ENCODE measurements around the gene SLC6A8. TPM values are rescaled to one million over a fixed set of nuclear protein-coding genes. Genes with fewer than 3 reads are reported as not detected.
A peak's percentile ranks its signal among the peaks of the same experiment; 100 is the strongest.

SLC6A8 gene
- total RNA-seq, 1 donor from 2014 or later = 57.9 TPM

DNA sequence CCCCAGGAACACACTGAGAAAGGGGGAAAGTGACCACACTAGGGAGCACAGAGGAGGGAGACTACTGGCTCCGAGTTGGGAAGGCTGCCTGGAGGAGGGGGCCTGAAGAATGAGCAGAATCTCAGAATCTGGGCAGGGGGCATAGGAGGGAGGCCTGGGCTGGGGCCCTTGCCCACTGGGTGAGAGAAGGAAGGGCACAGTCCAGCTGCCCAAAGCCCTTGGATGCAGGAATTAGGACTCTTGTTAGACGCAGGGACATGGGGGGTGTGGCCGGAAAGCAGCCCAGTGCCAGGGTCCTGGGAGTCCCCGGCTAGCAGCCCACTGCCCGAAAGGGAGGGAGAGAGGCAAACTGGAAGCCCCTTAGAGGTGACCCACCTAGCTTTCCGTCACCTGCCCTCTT lies 42.6 kb upstream of the SLC6A8 start:
- no peaks in the 10 kb centered on the region for H3K9me3 ChIP-seq (ENCODE audit: insufficient read depth, low read depth, low read length)
- Mint-ChIP-seq H3K27me3 (ENCODE audit: low read depth, unreplicated experiment) (peaks cover 28% of the 10 kb centered on the region), H3K4me3 (ENCODE audit: unreplicated experiment) (no peak overlapping the region), H3K36me3 (ENCODE audit: low read depth, unreplicated experiment) (no peaks in the 10 kb centered on the region), H3K4me1 (ENCODE audit: low read depth, unreplicated experiment) (no peaks in the 10 kb centered on the region), H3K27ac (ENCODE audit: unreplicated experiment) (no peak overlapping the region), H3K9me3 (ENCODE audit: unreplicated experiment) (no peaks in the 10 kb centered on the region)
- no peaks in the 10 kb centered on the region for H4K20me1 ChIP-seq (ENCODE audit: insufficient read depth, low read length)
- TF ChIP-seq EZH2 (IDR thresholded peaks at IDR 0.05; ENCODE audit: insufficient read depth, low read length) (no peak), CTCF (IDR thresholded peaks at IDR 0.05; ENCODE audit: insufficient read depth, low read depth, low read length) (no peak)
- no peak overlapping the region for H3K4me3 ChIP-seq (ENCODE audit: insufficient read depth, low read depth, low read length)
- no peak overlapping the region for H3K27ac ChIP-seq (ENCODE audit: low read depth, low read length)
- H3K4me1 ChIP-seq (ENCODE audit: insufficient read depth, low read length) = peaks cover 3% of the 10 kb centered on the region
- H3K4me2 ChIP-seq (ENCODE audit: low read length) = no peak overlapping the region
- no peak overlapping the region for H3K9ac ChIP-seq (ENCODE audit: low read length)
- FAIRE-seq (no peak), DNase-seq (ENCODE audit: low read depth) (no peak)
- H3K79me2 ChIP-seq (ENCODE audit: insufficient read depth, low read length) = no peaks in the 10 kb centered on the region
- no peaks in the 10 kb centered on the region for H3K36me3 ChIP-seq (ENCODE audit: insufficient read depth, low read length)
- H3K27me3 ChIP-seq (ENCODE audit: insufficient read depth, low read length) = peaks cover 29% of the 10 kb centered on the region
- H2AFZ ChIP-seq (ENCODE audit: low read depth, low read length) = no peak overlapping the region

- no peak overlapping the region for H2AFZ ChIP-seq (ENCODE audit: low read depth, low read length)
- Mint-ChIP-seq H3K4me3 (ENCODE audit: unreplicated experiment) (no peak overlapping the region), H3K36me3 (ENCODE audit: low read depth, unreplicated experiment) (no peaks in the 10 kb centered on the region), H3K4me1 (ENCODE audit: low read depth, unreplicated experiment) (no peaks in the 10 kb centered on the region), H3K27me3 (ENCODE audit: low read depth, unreplicated experiment) (peaks cover 28% of the 10 kb centered on the region), H3K27ac (ENCODE audit: unreplicated experiment) (no peak overlapping the region), H3K9me3 (ENCODE audit: unreplicated experiment) (no peaks in the 10 kb centered on the region)
- TF ChIP-seq CTCF (IDR thresholded peaks at IDR 0.05; ENCODE audit: insufficient read depth, low read depth, low read length) (no peak), EZH2 (IDR thresholded peaks at IDR 0.05; ENCODE audit: insufficient read depth, low read length) (no peak)
- FAIRE-seq = no peak
- no peak overlapping the region for H3K4me2 ChIP-seq (ENCODE audit: low read length)
- no peaks in the 10 kb centered on the region for H3K79me2 ChIP-seq (ENCODE audit: insufficient read depth, low read length)
- no peaks in the 10 kb centered on the region for H3K9me3 ChIP-seq (ENCODE audit: insufficient read depth, low read depth, low read length)
- H3K27ac ChIP-seq (ENCODE audit: low read depth, low read length) = no peak overlapping the region
- DNase-seq (ENCODE audit: low read depth) = no peak
- peaks cover 29% of the 10 kb centered on the region for H3K27me3 ChIP-seq (ENCODE audit: insufficient read depth, low read length)
- H4K20me1 ChIP-seq (ENCODE audit: insufficient read depth, low read length) = no peaks in the 10 kb centered on the region
- no peak overlapping the region for H3K9ac ChIP-seq (ENCODE audit: low read length)
- H3K36me3 ChIP-seq (ENCODE audit: insufficient read depth, low read length) = no peaks in the 10 kb centered on the region
- no peak overlapping the region for H3K4me3 ChIP-seq (ENCODE audit: insufficient read depth, low read depth, low read length)
- H3K4me1 ChIP-seq (ENCODE audit: insufficient read depth, low read length) = peaks cover 3% of the 10 kb centered on the region
These were observed 41.7 kb upstream of the SLC6A8 start for GRCh38 chrX:153645921-153646488.

DNA sequence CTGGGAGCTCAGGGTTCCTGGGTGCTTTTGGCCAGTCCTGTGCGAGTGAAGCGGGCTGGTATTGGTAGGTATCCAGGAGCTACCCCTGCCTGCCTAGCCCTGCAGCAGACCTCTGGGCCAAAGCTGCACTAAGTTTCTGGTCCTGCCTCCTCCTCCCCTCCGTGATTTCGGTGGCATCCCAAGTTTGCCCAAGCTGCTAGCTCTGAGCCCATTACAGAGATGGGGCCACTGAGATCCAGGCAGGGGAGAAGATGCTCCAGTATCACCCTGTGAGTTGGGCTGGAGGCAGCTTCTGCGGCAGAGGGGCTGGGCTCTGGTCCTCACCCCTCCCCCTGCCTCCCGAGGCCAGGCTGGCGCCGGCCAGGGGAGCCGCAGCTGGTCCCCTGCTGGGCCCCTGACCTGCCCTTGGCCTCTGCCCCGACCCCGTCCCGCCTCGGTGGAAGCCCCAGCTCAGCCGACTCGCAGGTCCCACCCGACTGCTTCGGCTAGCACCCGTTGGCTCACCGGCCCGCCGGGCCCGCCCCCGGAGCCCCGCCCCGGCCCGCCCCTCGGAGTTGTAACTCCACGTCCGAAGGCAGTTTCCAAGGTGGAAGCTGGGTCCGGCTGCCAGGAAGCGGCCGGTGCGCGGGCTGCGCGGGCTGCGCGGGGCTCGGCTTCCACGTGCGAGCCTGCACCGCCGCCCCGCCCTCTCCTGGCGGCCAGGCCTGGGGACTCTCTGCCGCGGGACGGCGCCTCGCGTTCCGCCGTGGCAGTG lies 40.9 kb upstream of the SLC6A8 start, which contains the start of gene DUSP9:
DUSP9 (plus strand) TSS at position 584 of the 754 bp plus-strand sequence. CDS start 751 bp downstream, outside the sequence.
- Histone ChIP-seq H3K9ac (ENCODE audit: low read length) (no peak within 1 kb of the TSS), H3K9me3 (ENCODE audit: insufficient read depth, low read depth, low read length) (no peaks in the 10 kb centered on the region), H3K36me3 (ENCODE audit: insufficient read depth, low read length) (no peaks in the 10 kb centered on the region), H3K4me2 (ENCODE audit: low read length) (peak within 1 kb of the TSS; percentile 46), H3K27ac (ENCODE audit: low read depth, low read length) (no peak within 1 kb of the TSS), H3K27me3 (ENCODE audit: insufficient read depth, low read length) (peaks cover 23% of the 10 kb centered on the region), H4K20me1 (ENCODE audit: insufficient read depth, low read length) (no peaks in the 10 kb centered on the region), H3K4me3 (ENCODE audit: insufficient read depth, low read depth, low read length) (no peak within 1 kb of the TSS), H3K4me1 (ENCODE audit: insufficient read depth, low read length) (peaks cover under 1% of the 10 kb centered on the region), H2AFZ (ENCODE audit: low read depth, low read length) (no peak within 1 kb of the TSS), H3K79me2 (ENCODE audit: insufficient read depth, low read length) (no peaks in the 10 kb centered on the region)
- Mint-ChIP-seq H3K27me3 (ENCODE audit: low read depth, unreplicated experiment) (peaks cover 30% of the 10 kb centered on the region), H3K4me3 (ENCODE audit: unreplicated experiment) (no peak within 1 kb of the TSS), H3K4me1 (ENCODE audit: low read depth, unreplicated experiment) (no peaks in the 10 kb centered on the region), H3K9me3 (ENCODE audit: unreplicated experiment) (no peaks in the 10 kb centered on the region), H3K36me3 (ENCODE audit: low read depth, unreplicated experiment) (no peaks in the 10 kb centered on the region), H3K27ac (ENCODE audit: unreplicated experiment) (no peak within 1 kb of the TSS)
- TF ChIP-seq CTCF (IDR thresholded peaks at IDR 0.05; ENCODE audit: insufficient read depth, low read depth, low read length) (no peak), EZH2 (IDR thresholded peaks at IDR 0.05; ENCODE audit: insufficient read depth, low read length) (no peak)
- no peak for DNase-seq (ENCODE audit: low read depth)
- no peak for FAIRE-seq
